ENCODE results near the gene GSTM3.
"Not testable (repeated sequence)": the region's sequence is repeated elsewhere in the genome, so short reads cannot be mapped to it uniquely, and the experiment has no call there.

Gene GSTM3

DNA sequence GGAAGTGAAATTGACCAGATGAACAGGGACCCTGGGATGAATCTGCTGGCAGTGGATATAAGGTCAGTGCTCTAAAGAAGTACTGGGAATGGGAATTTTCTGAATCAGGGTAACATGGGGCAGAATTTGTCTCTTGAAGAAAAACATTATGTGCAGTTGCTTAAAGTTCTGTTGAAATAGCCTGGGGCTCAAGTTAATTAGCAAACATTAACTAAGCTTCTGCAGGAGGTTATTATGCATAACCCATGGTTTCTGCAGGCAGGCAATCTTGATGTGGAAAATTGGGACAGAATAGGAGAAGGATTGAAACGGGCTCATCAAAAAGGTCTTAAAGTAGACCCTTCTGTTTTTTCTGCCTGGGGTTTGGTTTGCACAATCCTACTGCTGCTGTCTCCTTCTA lies 14.8 kb downstream of the GSTM3 start:
- no peak for DNase-seq

GRCh38 chr1:109725510-109725909 lies 15.3 kb downstream of the GSTM3 start:
- no peak for DNase-seq

- no peak for DNase-seq
Measured at GRCh38 chr1:109724933-109725332, 15.9 kb downstream of the GSTM3 start.

DNA sequence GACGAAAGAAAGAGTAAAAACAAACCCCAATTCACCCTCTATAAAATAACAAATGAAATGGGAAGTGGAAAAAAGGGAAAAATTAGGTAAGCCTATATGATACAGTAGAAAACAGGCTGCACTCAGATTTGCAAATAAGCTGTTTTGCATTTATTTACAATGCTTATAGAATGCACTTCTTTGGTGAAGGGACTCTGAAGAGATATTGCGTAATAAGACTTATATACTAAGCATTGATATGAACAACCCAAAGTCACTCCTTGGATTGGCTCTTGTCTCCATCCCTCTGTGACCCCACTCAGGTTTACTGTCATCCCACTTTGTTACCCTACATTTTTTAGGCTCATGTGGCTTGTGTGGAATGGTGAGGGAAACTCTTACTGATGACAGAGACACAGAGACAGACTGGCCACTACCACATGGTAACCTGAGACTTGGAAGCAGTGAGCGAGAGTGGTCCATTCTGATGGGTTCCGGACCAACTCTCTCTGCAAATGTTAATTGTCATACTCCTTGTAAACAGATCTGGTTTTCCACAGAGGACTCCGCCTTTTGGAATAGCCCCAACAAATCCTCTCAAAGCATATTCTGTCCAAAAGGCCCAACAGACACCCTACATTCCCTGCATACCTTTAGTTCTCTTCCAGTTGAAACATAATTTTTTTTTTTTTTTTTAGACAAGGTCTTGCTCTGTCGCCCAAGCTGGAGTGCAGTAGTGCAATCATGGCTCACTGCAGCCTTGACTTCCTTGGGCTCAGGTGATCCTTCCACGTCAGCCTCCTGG lies 17.7 kb downstream of the GSTM3 start:
- no peak for DNase-seq

DNA sequence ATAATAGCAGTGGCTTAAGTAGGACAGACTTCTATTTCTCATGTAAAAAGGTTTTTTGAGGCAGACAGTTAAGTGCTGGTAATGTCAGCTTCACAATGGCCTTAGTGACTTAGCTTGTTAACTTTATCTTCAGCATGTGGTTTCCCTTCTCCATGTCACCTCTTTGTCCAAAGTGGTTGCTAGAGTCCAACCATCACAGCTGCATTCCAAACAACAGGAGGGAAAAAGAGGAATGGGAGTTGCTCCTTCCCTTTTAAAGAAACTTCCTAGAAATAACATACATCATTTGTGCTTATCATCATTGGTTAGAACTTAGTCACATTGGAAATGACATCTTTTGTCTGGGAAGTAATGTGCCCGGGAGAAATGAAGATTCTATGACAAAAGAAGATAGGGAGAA lies 18.9 kb downstream of the GSTM3 start:
- DNase-seq: no peak

DNA sequence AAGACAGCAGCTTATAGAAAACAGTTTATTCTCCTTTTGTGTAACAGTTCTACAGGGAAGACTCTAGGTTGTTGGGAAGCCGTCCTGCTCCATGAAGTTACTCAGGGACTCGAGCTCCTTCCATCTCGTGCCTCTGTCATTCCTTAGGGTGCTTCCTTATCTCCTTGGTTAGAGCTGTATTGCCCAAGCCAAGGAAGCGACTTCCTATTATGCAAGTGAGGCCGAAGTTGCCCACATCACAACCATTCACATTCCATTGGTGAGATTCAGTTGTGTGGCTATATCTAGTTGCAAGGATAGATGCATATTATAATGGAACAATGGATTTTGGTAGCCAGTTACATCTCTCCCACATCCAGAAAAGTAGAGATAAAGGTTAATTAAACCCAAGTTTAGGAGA lies 19.8 kb downstream of the GSTM3 start:
- no peak for DNase-seq

GRCh38 chr1:109719337-109719837 lies 21.5 kb downstream of the GSTM3 start:
- DNase-seq: no peak

GRCh38 chr1:109718495-109718894 lies 22.3 kb downstream of the GSTM3 start:
- no peak for DNase-seq

- no peak for DNase-seq
Measured at GRCh38 chr1:109717729-109718128, 23.1 kb downstream of the GSTM3 start.

- no peak for DNase-seq
Measured at GRCh38 chr1:109716570-109717090, 24.2 kb downstream of the GSTM3 start.

DNA sequence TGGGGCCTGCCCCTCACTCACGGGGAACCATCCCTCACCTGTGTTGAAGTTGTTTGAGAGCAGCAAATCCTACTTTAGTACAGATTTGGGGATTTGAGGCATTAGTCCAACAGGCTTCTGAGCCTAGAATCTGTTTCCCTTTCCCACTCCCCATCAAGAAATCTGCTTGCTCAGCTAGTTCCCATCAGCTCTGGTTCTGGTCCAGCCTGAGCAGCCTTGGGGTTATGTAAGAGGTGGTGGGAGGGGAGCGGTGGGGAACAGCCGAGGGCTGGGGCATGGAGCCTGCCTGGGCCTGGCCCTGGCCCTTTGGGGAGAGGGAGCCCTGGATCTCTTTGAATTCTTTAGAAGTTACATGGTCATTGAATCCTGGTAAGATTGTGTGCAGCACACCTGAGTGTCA lies 24.7 kb downstream of the GSTM3 start:
- no peak for DNase-seq

DNA sequence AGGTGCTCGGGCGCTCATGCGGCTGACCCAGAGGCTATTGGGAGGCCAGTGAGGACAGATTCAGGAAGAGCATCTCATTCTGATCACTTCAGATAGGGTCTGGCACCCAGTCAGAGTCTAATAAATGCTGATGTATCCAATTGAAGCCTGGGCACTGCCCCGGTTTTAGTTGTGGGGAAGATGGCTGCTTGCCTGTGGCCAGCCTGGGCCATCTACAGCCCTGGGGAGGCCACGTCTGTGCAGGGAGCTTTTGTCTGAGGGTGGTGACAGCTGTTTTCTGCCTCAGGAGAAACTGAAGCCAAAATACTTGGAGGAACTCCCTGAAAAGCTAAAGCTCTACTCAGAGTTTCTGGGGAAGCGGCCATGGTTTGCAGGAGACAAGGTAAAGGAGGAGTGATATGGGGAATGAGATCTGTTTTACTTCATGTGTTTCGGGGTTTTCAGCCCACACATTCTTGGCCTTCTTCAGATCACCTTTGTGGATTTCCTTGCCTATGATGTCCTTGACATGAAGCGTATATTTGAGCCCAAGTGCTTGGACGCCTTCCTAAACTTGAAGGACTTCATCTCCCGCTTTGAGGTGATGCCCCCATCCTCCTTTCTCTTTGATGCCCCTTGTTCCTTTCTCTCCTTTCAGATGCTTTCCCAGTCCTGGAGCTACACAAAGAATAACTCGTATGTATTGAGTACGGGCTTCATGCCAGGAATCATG lies 26.0 kb downstream of the GSTM3 start:
- DNase-seq: no peak

DNA sequence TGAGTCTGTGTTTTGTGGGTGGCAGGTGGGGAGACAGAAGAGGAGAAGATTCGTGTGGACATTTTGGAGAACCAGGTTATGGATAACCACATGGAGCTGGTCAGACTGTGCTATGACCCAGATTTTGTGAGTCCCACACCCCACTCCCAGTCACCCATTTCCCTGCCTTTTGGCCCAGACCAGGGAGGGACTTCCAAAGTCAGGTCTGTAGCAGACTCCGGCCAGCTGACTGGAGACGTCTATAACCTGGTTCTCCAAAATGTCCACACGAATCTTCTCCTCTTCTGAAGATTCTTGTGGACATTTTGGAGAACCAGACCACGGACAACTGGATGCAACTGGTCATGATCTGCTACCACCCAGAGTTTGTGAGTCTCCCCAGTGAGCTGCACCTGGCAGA lies 27.2 kb downstream of the GSTM3 start:
- no peak for DNase-seq

- DNase-seq: no peak
Measured at GRCh38 chr1:109712321-109712864, 28.4 kb downstream of the GSTM3 start.

GRCh38 chr1:109711593-109712320 lies 29.1 kb downstream of the GSTM3 start, which contains the start of gene GSTM5:
Gene GSTM5, plus strand, starts transcription at chr1:109712251. Its CDS starts 62 bp downstream, at chr1:109712313.
- not testable (repeated sequence) for DNase-seq

GRCh38 chr1:109709822-109710221 lies 31.0 kb downstream of the GSTM3 start:
- not testable (repeated sequence) for DNase-seq

DNA sequence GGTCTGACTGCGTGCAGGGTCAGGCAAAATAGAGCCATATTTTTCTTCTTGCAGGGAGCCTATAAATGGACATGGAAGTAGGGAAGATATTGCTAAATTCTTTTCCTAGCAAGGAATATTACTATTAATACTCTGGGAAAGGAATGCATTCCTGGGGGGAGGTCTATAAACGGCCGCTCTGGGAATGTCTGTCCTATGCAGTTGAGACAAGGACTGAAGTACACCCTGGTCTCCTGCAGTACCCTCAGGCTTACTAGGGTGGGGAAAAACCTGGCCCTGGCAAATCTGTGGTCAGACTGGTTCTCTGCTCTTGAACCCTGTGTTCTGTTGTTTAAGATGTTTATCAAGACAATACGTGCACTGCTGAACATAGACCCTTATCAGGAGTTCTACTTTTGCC lies 31.9 kb downstream of the GSTM3 start:
- not testable (repeated sequence) for DNase-seq

- DNase-seq: no peak
Measured at GRCh38 chr1:109705411-109705810, 35.4 kb downstream of the GSTM3 start.

DNA sequence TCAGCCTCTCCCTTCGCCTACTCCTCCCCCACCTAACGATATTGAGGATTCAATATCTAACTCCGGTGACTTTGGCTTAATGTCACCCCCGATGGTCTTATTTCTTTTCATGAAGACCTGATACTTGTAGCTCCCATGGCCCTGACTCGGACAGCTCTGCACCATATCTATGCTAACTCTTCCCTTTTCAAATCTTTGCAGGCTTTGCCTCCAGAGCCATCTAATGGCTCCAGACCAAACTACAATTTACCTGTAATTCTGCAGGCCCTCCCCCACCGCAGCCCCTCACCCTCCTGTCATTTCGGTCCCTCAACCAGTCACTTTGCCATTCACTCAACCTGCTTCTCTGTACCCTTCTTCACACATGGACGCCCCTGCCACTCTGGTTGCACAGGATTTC lies 36.7 kb downstream of the GSTM3 start:
- no peak for DNase-seq

DNA sequence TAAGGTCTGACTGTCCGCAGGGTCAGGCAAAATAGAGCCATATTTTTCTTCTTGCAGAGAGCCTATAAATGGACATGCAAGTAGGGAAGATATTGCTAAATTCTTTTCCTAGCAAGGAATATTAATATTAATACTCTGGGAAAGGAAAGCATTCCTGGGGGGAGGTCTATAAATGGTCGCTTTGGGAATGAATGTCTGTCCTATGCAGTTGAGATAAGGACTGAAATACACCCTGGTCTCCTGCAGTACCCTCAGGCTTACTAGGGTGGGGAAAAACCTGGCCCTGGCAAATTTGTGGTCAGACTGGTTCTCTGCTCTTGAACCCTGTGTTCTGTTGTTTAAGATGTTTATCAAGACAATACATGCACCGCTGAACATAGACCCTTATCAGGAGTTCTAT lies 37.9 kb downstream of the GSTM3 start:
- DNase-seq: not testable (repeated sequence)

DNA sequence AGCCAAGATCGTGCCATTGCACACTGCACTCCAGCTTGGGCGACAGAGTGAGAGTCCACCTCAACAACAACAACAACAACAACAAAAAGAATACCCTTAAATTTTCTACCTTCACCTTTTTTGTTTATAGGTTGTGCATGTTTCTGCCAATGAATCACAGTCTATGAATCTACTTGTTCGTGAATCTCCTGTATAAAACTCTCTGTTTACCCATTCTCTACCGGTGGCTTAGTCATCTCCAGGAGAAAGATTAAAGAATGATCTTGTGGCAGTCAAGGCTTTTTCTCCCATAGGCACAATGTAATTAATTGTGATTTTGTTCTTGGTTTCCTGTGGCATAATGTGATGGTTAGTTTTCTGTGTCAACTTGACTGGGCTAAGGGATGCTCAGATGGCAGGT lies 43.0 kb downstream of the GSTM3 start:
- DNase-seq: not testable (repeated sequence)

DNA sequence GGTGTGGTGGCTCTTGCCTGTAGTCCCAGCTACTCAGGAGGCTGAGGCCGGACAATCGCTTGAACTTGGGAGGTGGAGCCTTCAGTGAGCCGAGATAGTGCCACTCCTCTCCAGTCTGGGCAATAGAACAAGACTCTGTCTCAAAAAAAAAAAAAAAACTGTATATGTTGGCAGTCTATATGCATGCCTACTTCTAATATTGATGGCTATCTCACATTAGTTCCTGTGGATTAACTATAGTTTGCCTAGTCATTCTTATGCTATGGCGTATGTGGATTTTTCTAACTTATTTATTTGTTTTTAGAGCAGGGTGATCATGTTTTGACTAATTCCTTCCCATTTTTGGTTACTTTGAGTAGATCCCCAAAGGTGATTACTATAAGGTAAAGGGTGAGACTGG lies 43.8 kb downstream of the GSTM3 start:
- no peak for DNase-seq

DNA sequence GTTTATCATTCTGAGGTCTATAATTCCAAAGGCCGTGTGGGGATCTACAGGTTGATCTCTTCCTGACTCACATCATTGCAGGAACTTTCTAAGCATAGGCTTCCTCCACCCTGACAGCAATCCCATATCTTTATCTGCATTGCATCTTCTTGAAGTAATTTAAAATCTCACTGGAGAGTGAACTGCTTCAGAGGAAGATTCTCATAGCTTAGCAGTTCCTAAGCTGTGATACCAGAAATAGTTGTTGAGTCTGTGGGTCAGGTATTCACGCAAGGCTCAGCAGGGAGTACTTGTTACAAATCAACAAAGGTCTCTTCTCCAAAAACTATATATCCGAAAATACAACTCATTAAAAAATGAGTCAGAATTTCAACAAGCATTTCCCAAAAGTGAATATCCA lies 45.7 kb downstream of the GSTM3 start:
- DNase-seq: not testable (repeated sequence)

Data from T-helper 9 cell (primary cell).